Brain microvascular endothelial cell (primary cell): ENCODE results near the gene PEAK1.

Experiments used
- DNase-seq: peaks from one replicate; pipeline ENCODE4 v3.0.0-alpha.2; 2020
- H3K27ac ChIP-seq: fragments of 250-450 bp; sonication (Bioruptor Pico); 2 replicates; pipeline ENCODE4 v1.5.1; 2020; ENCODE audit warnings: mild to moderate bottlenecking, moderate library complexity
- H3K27me3 ChIP-seq: fragments of 250-450 bp; sonication (Bioruptor Pico); replicated peaks from 2 replicates; pipeline ENCODE4 v1.5.1; 2020; ENCODE audit warnings: mild to moderate bottlenecking
- H3K36me3 ChIP-seq: fragments of 250-450 bp; sonication (Bioruptor Pico); replicated peaks from 2 replicates; pipeline ENCODE4 v1.5.1; 2020; ENCODE audit warnings: mild to moderate bottlenecking
- H3K4me3 ChIP-seq: 2 replicates; pipeline ENCODE4 v1.5.1; 2011; ENCODE audit warnings: low read depth, mild to moderate bottlenecking, control low read depth, low read length, moderate library complexity
- CTCF ChIP-seq: IDR thresholded peaks from 2 replicates; pipeline ENCODE4 v1.5.1; 2011; ENCODE audit warnings: low read depth, mild to moderate bottlenecking, moderate library complexity, low read length, control low read depth, inconsistent platforms; ENCODE audit errors: missing control alignments
- in situ Hi-C: cut with HindIII; loops from 2 replicates; pipeline ENCODE4 v1.10.0; 2017; ENCODE audit warnings: low sequenced_read_pairs, low pct_ligation_motif_present

The PEAK1 gene

GRCh38 chr15:77430652-77431051 is 10.7 kb upstream of the PEAK1 start:
- no peak for DNase-seq
- TF ChIP-seq CTCF = no peak
- Histone ChIP-seq H3K27me3 (no peaks in the 10 kb centered on the region), H3K4me3 (no peak overlapping the region), H3K36me3 (no peaks in the 10 kb centered on the region), H3K27ac (no peak overlapping the region)
- in situ Hi-C loops = no loop called here

- TF ChIP-seq CTCF = no peak
- no peak for DNase-seq
- in situ Hi-C loops = no loop called here
- no peaks in the 10 kb centered on the region for H3K36me3 ChIP-seq
- H3K27me3 ChIP-seq = no peaks in the 10 kb centered on the region
- no peak overlapping the region for H3K4me3 ChIP-seq
- no peak overlapping the region for H3K27ac ChIP-seq
Measured at GRCh38 chr15:77430213-77430612, 10.3 kb upstream of the PEAK1 start.

GRCh38 chr15:77426871-77427270 is 7.0 kb upstream of the PEAK1 start:
- Histone ChIP-seq H3K36me3 (no peaks in the 10 kb centered on the region), H3K4me3 (no peak overlapping the region), H3K27me3 (no peaks in the 10 kb centered on the region), H3K27ac (no peak overlapping the region)
- DNase-seq = no peak
- no peak for TF ChIP-seq CTCF
- in situ Hi-C loops = no loop called here

GRCh38 chr15:77426377-77426776 is 6.5 kb upstream of the PEAK1 start:
- in situ Hi-C loops = no loop called here
- no peak for TF ChIP-seq CTCF
- Histone ChIP-seq H3K27me3 (no peaks in the 10 kb centered on the region), H3K4me3 (no peak overlapping the region), H3K27ac (no peak overlapping the region), H3K36me3 (no peaks in the 10 kb centered on the region)
- DNase-seq = no peak

- no peak for DNase-seq
Measured at GRCh38 chr15:77425104-77425503, 5.2 kb upstream of the PEAK1 start.

More at GRCh38 chr15:77425104-77425503, 5.2 kb upstream of the PEAK1 start:
- Histone ChIP-seq H3K27me3 (no peaks in the 10 kb centered on the region), H3K27ac (no peak overlapping the region), H3K4me3 (no peak overlapping the region), H3K36me3 (no peaks in the 10 kb centered on the region)
- no peak for TF ChIP-seq CTCF
- in situ Hi-C loops = no loop called here
